OCI-LY7 (cell line): Measurements from ENCODE around the gene C21orf91. TPM values are rescaled to one million over a fixed set of nuclear protein-coding genes. Genes with fewer than 3 reads are reported as not detected.

Source experiments
- BruUV-seq: library from RNA; stranded (reverse); fragments of 400-500 nt; replicated peaks from 2 replicates; lab custom pipeline; 2021; lab: Mats Ljungman, UMichigan
- CTCF ChIA-PET: fragments of 300-600 bp; sonication (Branson Sonifier 250); formaldehyde crosslinking; loops from one replicate; lab custom pipeline; 2022; ENCODE audit warnings: antibody characterized with exemption; ENCODE audit not compliant: unreplicated experiment; lab: Charles Lee
- POLR2A ChIA-PET: fragments of 300-600 bp; sonication (Branson Sonifier 250); formaldehyde crosslinking; loops from one replicate; lab custom pipeline; 2022; ENCODE audit warnings: antibody characterized with exemption; lab: Charles Lee
- DNase-seq: peaks from one replicate; pipeline ENCODE4 v3.0.0-alpha.2; 2015; ENCODE audit warnings: low spot score
- H2AFZ ChIP-seq: fragments of 200-600 bp; sonication (generic), shearing (Covaris generic); 2 replicates; pipeline ENCODE4 v1.6.1; 2014; ENCODE audit warnings: mild to moderate bottlenecking, antibody characterized with exemption, low read length, moderate library complexity
- H3K27ac ChIP-seq: fragments of 200-600 bp; sonication (generic); 2 replicates; pipeline ENCODE4 v1.5.1; 2014; ENCODE audit warnings: mixed run types, low read depth, mild to moderate bottlenecking, moderate library complexity, low read length, inconsistent platforms; ENCODE audit not compliant: poor library complexity, severe bottlenecking
- H3K36me3 ChIP-seq: fragments of 200-600 bp; sonication (generic); 2 replicates; pipeline ENCODE4 v1.6.1; 2014; ENCODE audit warnings: mild to moderate bottlenecking, antibody characterized with exemption, low read length, moderate library complexity, mixed read lengths; ENCODE audit not compliant: insufficient read depth
- H3K4me1 ChIP-seq: fragments of 200-600 bp; sonication (generic); 2 replicates; pipeline ENCODE4 v1.5.1; 2014; ENCODE audit warnings: mild to moderate bottlenecking, low read length; ENCODE audit not compliant: insufficient read depth, poor library complexity, severe bottlenecking
- H3K4me2 ChIP-seq: fragments of 200-600 bp; sonication (generic); 2 replicates; pipeline ENCODE4 v1.6.1; 2014; ENCODE audit warnings: mild to moderate bottlenecking, low read length
- H3K4me3 ChIP-seq: fragments of 200-600 bp; sonication (generic); 2 replicates; pipeline ENCODE4 v1.5.1; 2014; ENCODE audit warnings: mild to moderate bottlenecking, low read depth, low read length; ENCODE audit not compliant: poor library complexity, severe bottlenecking
- H3K79me2 ChIP-seq: fragments of 200-600 bp; sonication (generic); 2 replicates; pipeline ENCODE4 v1.6.1; 2016; ENCODE audit warnings: low read depth, mild to moderate bottlenecking, low read length, moderate library complexity, mixed read lengths; ENCODE audit not compliant: insufficient read depth
- H3K9me2 ChIP-seq: fragments of 200-600 bp; sonication (generic); 2 replicates; pipeline ENCODE4 v1.6.1; 2016; ENCODE audit warnings: mild to moderate bottlenecking, low read length, mixed read lengths; ENCODE audit not compliant: insufficient read depth
- H3K9me3 ChIP-seq: fragments of 200-600 bp; sonication (generic); 2 replicates; pipeline ENCODE4 v1.6.1; 2014; ENCODE audit warnings: mild to moderate bottlenecking, mixed run types, low read length, mixed read lengths
- H4K20me1 ChIP-seq: fragments of 200-600 bp; sonication (generic); 2 replicates; pipeline ENCODE4 v1.6.1; 2014; ENCODE audit warnings: mild to moderate bottlenecking, antibody characterized with exemption, low read length, moderate library complexity, mixed read lengths; ENCODE audit not compliant: insufficient read depth
- EZH2phosphoT487 ChIP-seq: fragments of 200-600 bp; sonication (generic); IDR thresholded peaks from 2 replicates; pipeline ENCODE4 v1.6.1; 2018; ENCODE audit warnings: low read depth, borderline replicate concordance, mild to moderate bottlenecking, mixed run types, antibody characterized with exemption, low read length, moderate library complexity, mixed read lengths
- intact Hi-C: fragments of 100-400 bp; cut with micrococcal nuclease; formaldehyde crosslinking; loops from one replicate; pipeline ENCODE4 v1.10.0; 2022; ENCODE audit not compliant: unreplicated experiment
- total RNA-seq, 2 experiments: library from RNA; depleted of rRNA in 1 of 2; stranded (reverse); fragments of >200 nt in 1 of 2; shearing (Covaris generic) in 1 of 2; gene quantifications; 2 replicates each; pipeline ENCODE4 v1.2.3, GENCODE V29; 2014 to 2022
- TF ChIP-seq, protein P1 (sequence below): fragments of 200-600 bp; sonication (generic); conservative IDR thresholded peaks from 2 replicates; pipeline ENCODE4 v1.5.1; 2014; ENCODE audit warnings: mild to moderate bottlenecking, antibody characterized with exemption, low read length, moderate library complexity, mixed read lengths

C21orf91 gene
- total RNA-seq, 2 experiments from 2014 or later: 15.8 to 32.8 TPM

DNA sequence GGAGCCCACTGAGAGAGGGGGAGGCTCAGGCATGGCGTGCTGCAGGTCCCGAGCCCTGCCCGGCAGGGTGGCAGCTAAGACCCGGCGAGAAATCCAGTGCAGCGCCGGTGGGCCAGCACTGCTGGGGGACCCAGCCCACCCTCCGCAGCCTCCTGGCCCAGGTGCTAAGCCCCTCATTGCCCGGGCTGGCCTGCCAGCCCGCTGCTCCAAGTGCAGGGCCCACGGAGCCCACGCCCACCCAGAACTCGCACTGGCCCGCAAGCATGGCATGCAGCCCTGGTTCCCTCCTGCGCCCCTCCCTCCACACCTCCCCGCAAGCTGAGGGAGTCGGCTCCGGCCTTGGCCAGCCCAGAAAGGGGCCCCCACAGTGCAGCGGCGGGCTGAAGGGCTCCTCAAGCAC, 61.5 kb downstream of the C21orf91 start:
- CTCF ChIA-PET: interaction anchor here (1.0 kb wide), 1 partner anchor 10 kb away, joined by 3 read pairs; no protein-coding TSS in a partner anchor
- no TSS peak for BruUV-seq
- DNase-seq: no peak
- no peaks in the 10 kb centered on the region for H3K4me1 ChIP-seq
- H3K27ac ChIP-seq: no peak overlapping the region
- H3K79me2 ChIP-seq: no peaks in the 10 kb centered on the region
- no peaks in the 10 kb centered on the region for H3K36me3 ChIP-seq
- TF ChIP-seq EZH2phosphoT487: no peak
- TF ChIP-seq, protein P1, sequence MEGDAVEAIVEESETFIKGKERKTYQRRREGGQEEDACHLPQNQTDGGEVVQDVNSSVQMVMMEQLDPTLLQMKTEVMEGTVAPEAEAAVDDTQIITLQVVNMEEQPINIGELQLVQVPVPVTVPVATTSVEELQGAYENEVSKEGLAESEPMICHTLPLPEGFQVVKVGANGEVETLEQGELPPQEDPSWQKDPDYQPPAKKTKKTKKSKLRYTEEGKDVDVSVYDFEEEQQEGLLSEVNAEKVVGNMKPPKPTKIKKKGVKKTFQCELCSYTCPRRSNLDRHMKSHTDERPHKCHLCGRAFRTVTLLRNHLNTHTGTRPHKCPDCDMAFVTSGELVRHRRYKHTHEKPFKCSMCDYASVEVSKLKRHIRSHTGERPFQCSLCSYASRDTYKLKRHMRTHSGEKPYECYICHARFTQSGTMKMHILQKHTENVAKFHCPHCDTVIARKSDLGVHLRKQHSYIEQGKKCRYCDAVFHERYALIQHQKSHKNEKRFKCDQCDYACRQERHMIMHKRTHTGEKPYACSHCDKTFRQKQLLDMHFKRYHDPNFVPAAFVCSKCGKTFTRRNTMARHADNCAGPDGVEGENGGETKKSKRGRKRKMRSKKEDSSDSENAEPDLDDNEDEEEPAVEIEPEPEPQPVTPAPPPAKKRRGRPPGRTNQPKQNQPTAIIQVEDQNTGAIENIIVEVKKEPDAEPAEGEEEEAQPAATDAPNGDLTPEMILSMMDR: no peak
- POLR2A ChIA-PET: interaction anchor here (0.6 to 1.8 kb wide), 5 partner anchors 9 to 1561 kb away, joined by 3 to 4 read pairs (median 4); no protein-coding TSS in a partner anchor
- no peaks in the 10 kb centered on the region for H3K9me3 ChIP-seq
- H3K4me3 ChIP-seq: no peak overlapping the region
- H4K20me1 ChIP-seq: no peaks in the 10 kb centered on the region
- no peaks in the 10 kb centered on the region for H3K9me2 ChIP-seq
- H3K4me2 ChIP-seq: no peak overlapping the region
- intact Hi-C loops: loop anchor here (10.0 kb wide), 1 partner anchor 63 kb away; no protein-coding TSS in a partner anchor
- no peak overlapping the region for H2AFZ ChIP-seq

- CTCF ChIA-PET: no interaction called here
- H4K20me1 ChIP-seq: no peaks in the 10 kb centered on the region
- no peaks in the 10 kb centered on the region for H3K79me2 ChIP-seq
- no peak overlapping the region for H3K4me2 ChIP-seq
- intact Hi-C loops: loop anchor here (10.0 kb wide), 1 partner anchor 59 kb away; no protein-coding TSS in a partner anchor
- no peaks in the 10 kb centered on the region for H3K36me3 ChIP-seq
- no peak for DNase-seq
- POLR2A ChIA-PET: no interaction called here
- TF ChIP-seq, protein P1: no peak
- no peak for TF ChIP-seq EZH2phosphoT487
- H3K4me3 ChIP-seq: no peak overlapping the region
- H3K27ac ChIP-seq: no peak overlapping the region
- no peaks in the 10 kb centered on the region for H3K9me2 ChIP-seq
- BruUV-seq: no TSS peak
- no peak overlapping the region for H2AFZ ChIP-seq
- H3K4me1 ChIP-seq: no peaks in the 10 kb centered on the region
- no peaks in the 10 kb centered on the region for H3K9me3 ChIP-seq
Observed at GRCh38 chr21:17753736-17754135, 65.4 kb downstream of the C21orf91 start.

- Histone ChIP-seq H3K36me3 (no peaks in the 10 kb centered on the region), H3K27ac (no peak overlapping the region), H3K9me2 (no peaks in the 10 kb centered on the region), H3K4me1 (no peaks in the 10 kb centered on the region), H3K4me3 (no peak overlapping the region), H3K9me3 (no peaks in the 10 kb centered on the region), H2AFZ (no peak overlapping the region), H3K79me2 (no peaks in the 10 kb centered on the region), H3K4me2 (no peak overlapping the region), H4K20me1 (no peaks in the 10 kb centered on the region)
- intact Hi-C loops: loop anchor here (10.0 kb wide), 1 partner anchor 57 kb away; no protein-coding TSS in a partner anchor
- BruUV-seq: no TSS peak
- POLR2A ChIA-PET: interaction anchor here (0.7 kb wide), 1 partner anchor 71 kb away, joined by 3 read pairs; no protein-coding TSS in a partner anchor
- CTCF ChIA-PET: no interaction called here
- DNase-seq: no peak
- TF ChIP-seq, protein P1: no peak
- TF ChIP-seq EZH2phosphoT487: no peak
Observed at GRCh38 chr21:17752171-17752570, 67.0 kb downstream of the C21orf91 start.
